RWPE2 (cell line): ENCODE data around the gene HMGN3.
A peak's percentile ranks its signal among the peaks of the same experiment; 100 is the strongest.

Experiments used
- ATAC-seq: fragments of 200-7000 bp; cut with Tn5 transposase; 3 replicates; pipeline ENCODE4 v1.9.1; 2021; ENCODE audit warnings: low read depth
- DNase-seq: peaks from one replicate; pipeline ENCODE4 v3.0.0-alpha.2; 2020; ENCODE audit warnings: low spot score
- H3K27ac ChIP-seq: fragments of 450-650 bp; 2 replicates; pipeline ENCODE4 v1.5.1; 2017; ENCODE audit warnings: mild to moderate bottlenecking; ENCODE audit not compliant: poor library complexity, severe bottlenecking
- H3K27me3 ChIP-seq: fragments of 250-450 bp; sonication (Bioruptor Pico); 2 replicates; pipeline ENCODE4 v1.5.1; 2021; ENCODE audit warnings: mild to moderate bottlenecking, moderate library complexity; ENCODE audit not compliant: insufficient read depth, poor library complexity, severe bottlenecking
- H3K36me3 ChIP-seq: fragments of 250-450 bp; sonication (Bioruptor Pico); 2 replicates; pipeline ENCODE4 v1.5.1; 2020; ENCODE audit warnings: low read depth, mild to moderate bottlenecking, moderate library complexity
- H3K4me1 ChIP-seq: fragments of 250-450 bp; sonication (Bioruptor Pico); 2 replicates; pipeline ENCODE4 v1.5.1; 2021; ENCODE audit warnings: mild to moderate bottlenecking, moderate library complexity; ENCODE audit not compliant: insufficient read depth, poor library complexity, severe bottlenecking
- H3K4me3 ChIP-seq: fragments of 250-450 bp; sonication (Bioruptor Pico); 2 replicates; pipeline ENCODE4 v1.5.1; 2021; ENCODE audit warnings: mild to moderate bottlenecking, moderate library complexity; ENCODE audit not compliant: severe bottlenecking
- H3K9me3 ChIP-seq: fragments of 250-450 bp; sonication (Bioruptor Pico); 2 replicates; pipeline ENCODE4 v1.5.1; 2021; ENCODE audit warnings: mild to moderate bottlenecking, moderate library complexity; ENCODE audit not compliant: severe bottlenecking
- CTCF ChIP-seq: fragments of 450-650 bp; IDR thresholded peaks from one replicate; pipeline ENCODE4 v1.5.1; 2017; ENCODE audit warnings: mild to moderate bottlenecking, moderate library complexity; ENCODE audit not compliant: poor library complexity, severe bottlenecking

HMGN3 gene

GRCh38 chr6:79159846-79160245, 74.6 kb downstream of the HMGN3 start:
- Histone ChIP-seq H3K27ac (no peak overlapping the region), H3K4me3 (no peak overlapping the region), H3K36me3 (no peaks in the 10 kb centered on the region), H3K4me1 (no peaks in the 10 kb centered on the region), H3K27me3 (no peaks in the 10 kb centered on the region), H3K9me3 (peaks cover 2% of the 10 kb centered on the region)
- TF ChIP-seq CTCF, result no peak
- ATAC-seq (no peak), DNase-seq (no peak)

- Histone ChIP-seq H3K9me3 (peaks cover 2% of the 10 kb centered on the region), H3K27me3 (no peaks in the 10 kb centered on the region), H3K4me3 (no peak overlapping the region), H3K27ac (no peak overlapping the region), H3K4me1 (no peaks in the 10 kb centered on the region), H3K36me3 (no peaks in the 10 kb centered on the region)
- ATAC-seq, result no peak
- DNase-seq, result no peak
- no peak for TF ChIP-seq CTCF
Measured at GRCh38 chr6:79158856-79159516, 75.5 kb downstream of the HMGN3 start.

GRCh38 chr6:79157961-79158644, 76.4 kb downstream of the HMGN3 start:
- Histone ChIP-seq H3K36me3 (no peaks in the 10 kb centered on the region), H3K27ac (no peak overlapping the region), H3K4me3 (no peak overlapping the region), H3K9me3 (peaks cover 2% of the 10 kb centered on the region), H3K4me1 (no peaks in the 10 kb centered on the region), H3K27me3 (no peaks in the 10 kb centered on the region)
- DNase-seq, result no peak
- no peak for TF ChIP-seq CTCF
- no peak for ATAC-seq

GRCh38 chr6:79152269-79152737, 82.2 kb downstream of the HMGN3 start:
- DNase-seq (no peak), ATAC-seq (peak; percentile 38; the same call in 1 of the 3 replicates)
- no peaks in the 10 kb centered on the region for H3K27me3 ChIP-seq
- TF ChIP-seq CTCF, result no peak
- H3K36me3 ChIP-seq, result no peaks in the 10 kb centered on the region
- no peak overlapping the region for H3K27ac ChIP-seq
- H3K4me1 ChIP-seq, result no peaks in the 10 kb centered on the region
- H3K9me3 ChIP-seq, result peaks cover 2% of the 10 kb centered on the region
- no peak overlapping the region for H3K4me3 ChIP-seq
